Mononuclear cell (primary cell): ENCODE measurements around the gene OR51I1. TPM values are rescaled to one million over a fixed set of nuclear protein-coding genes. Genes with fewer than 3 reads are reported as not detected.

Source experiments
- H3K27me3 ChIP-seq: 2 replicates; pipeline ENCODE4 v1.6.0; 2011; ENCODE audit warnings: low read length, control low read depth; ENCODE audit not compliant: insufficient read depth
- H3K4me1 ChIP-seq: 2 replicates; pipeline ENCODE4 v1.5.1; 2011; ENCODE audit warnings: mild to moderate bottlenecking, low read length, control low read depth; ENCODE audit not compliant: insufficient read depth
- H3K4me3 ChIP-seq: 2 replicates; pipeline ENCODE4 v1.5.1; 2011; ENCODE audit warnings: mild to moderate bottlenecking, low read length, moderate library complexity
- H3K9me3 ChIP-seq: 2 replicates; pipeline ENCODE4 v1.5.1; 2011; ENCODE audit warnings: low read depth, mild to moderate bottlenecking, control low read depth, low read length
- total RNA-seq: library from RNA; depleted of rRNA; stranded (reverse); fragments of >200 nt; gene quantifications from one replicate; pipeline ENCODE4 v1.2.3, GENCODE V29; 2012

Gene OR51I1, protein sequence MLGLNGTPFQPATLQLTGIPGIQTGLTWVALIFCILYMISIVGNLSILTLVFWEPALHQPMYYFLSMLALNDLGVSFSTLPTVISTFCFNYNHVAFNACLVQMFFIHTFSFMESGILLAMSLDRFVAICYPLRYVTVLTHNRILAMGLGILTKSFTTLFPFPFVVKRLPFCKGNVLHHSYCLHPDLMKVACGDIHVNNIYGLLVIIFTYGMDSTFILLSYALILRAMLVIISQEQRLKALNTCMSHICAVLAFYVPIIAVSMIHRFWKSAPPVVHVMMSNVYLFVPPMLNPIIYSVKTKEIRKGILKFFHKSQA
- not detected for total RNA-seq

DNA sequence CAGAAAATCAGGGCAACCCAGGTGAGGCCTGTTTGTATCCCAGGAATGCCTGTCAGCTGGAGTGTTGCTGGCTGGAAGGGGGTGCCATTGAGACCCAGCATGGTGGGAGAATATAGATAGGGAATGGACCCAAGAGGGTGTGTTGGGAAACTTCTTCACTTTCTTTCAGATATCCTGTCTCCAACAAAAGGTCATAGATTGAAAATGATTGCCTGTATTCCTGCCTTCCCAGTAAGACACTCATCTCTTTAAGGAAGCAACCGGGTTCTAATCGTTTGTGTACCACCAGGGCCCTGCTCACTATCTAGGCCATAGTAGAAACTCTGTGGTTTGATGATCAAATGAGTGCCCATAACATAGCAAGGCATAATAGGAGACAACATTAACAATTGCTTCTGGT is at the start of gene OR51I1:
TSS of gene OR51I1 (minus strand) at position 101 of the 400 bp plus-strand sequence. CDS start at position 101, 0 bp downstream.
- Histone ChIP-seq H3K27me3 (peaks cover 3% of the 10 kb centered on the region), H3K9me3 (no peaks in the 10 kb centered on the region), H3K4me3 (no peak within 1 kb of the TSS), H3K4me1 (no peaks in the 10 kb centered on the region)

GRCh38 chr11:5489576-5490357 is 48.5 kb upstream of the OR51I1 start:
- Histone ChIP-seq H3K4me1 (no peaks in the 10 kb centered on the region), H3K4me3 (no peak overlapping the region), H3K27me3 (no peaks in the 10 kb centered on the region), H3K9me3 (no peaks in the 10 kb centered on the region)

GRCh38 chr11:5488798-5489399 is 47.6 kb upstream of the OR51I1 start:
- Histone ChIP-seq H3K9me3 (no peaks in the 10 kb centered on the region), H3K27me3 (no peaks in the 10 kb centered on the region), H3K4me3 (no peak overlapping the region), H3K4me1 (no peaks in the 10 kb centered on the region)

DNA sequence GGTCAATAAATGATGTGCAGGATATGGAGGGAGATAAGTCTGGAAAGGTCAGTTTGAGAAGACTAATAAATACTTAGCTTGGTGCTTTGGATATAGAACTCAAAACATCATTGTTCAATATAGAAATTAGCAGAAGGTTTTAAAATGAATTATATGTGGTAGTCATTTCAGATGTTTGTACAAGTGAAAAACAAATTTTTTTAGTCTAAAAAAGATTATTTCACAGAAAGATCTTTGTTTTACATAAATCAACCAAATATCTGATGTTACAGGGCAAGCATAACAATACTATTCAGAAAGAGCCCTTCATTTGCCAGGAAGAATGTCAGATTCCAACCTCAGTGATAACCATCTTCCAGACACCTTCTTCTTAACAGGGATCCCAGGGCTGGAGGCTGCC is 47.1 kb upstream of the OR51I1 start, which contains the start of gene OR52D1:
TSS of gene OR52D1 (plus strand) at position 301 of the 400 bp plus-strand sequence. CDS start at position 323, 22 bp downstream.
- Histone ChIP-seq H3K4me1 (no peaks in the 10 kb centered on the region), H3K27me3 (no peaks in the 10 kb centered on the region), H3K4me3 (no peak within 1 kb of the TSS), H3K9me3 (no peaks in the 10 kb centered on the region)

GRCh38 chr11:5486421-5486820 is 45.1 kb upstream of the OR51I1 start:
- no peaks in the 10 kb centered on the region for H3K27me3 ChIP-seq
- H3K4me3 ChIP-seq: no peak overlapping the region
- no peaks in the 10 kb centered on the region for H3K9me3 ChIP-seq
- H3K4me1 ChIP-seq: no peaks in the 10 kb centered on the region

DNA sequence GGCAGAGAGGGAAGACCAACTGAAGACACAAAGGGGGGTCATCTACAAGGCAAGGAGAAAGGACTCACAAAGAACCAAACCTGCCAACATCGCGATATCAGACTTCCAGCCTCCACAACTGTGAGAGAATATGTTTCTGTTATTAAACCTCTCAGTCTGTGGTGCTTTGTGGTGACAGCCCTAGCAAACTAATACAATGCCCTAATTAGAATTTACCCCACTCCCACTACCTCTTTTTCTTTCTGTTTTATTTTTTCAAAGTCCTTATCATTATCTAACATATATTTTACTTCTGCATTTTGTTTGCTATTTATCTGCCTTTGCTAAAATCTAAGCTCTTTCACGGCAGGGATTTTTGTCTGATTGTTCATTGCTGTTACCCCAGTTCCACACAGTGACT is 44.7 kb upstream of the OR51I1 start:
- Histone ChIP-seq H3K4me1 (no peaks in the 10 kb centered on the region), H3K27me3 (no peaks in the 10 kb centered on the region), H3K4me3 (no peak overlapping the region), H3K9me3 (no peaks in the 10 kb centered on the region)

GRCh38 chr11:5476186-5476819 is 35.0 kb upstream of the OR51I1 start:
- no peak overlapping the region for H3K4me3 ChIP-seq
- no peaks in the 10 kb centered on the region for H3K9me3 ChIP-seq

GRCh38 chr11:5473921-5474320 is 32.6 kb upstream of the OR51I1 start:
- H3K4me1 ChIP-seq: no peaks in the 10 kb centered on the region
- no peaks in the 10 kb centered on the region for H3K27me3 ChIP-seq
- no peak overlapping the region for H3K4me3 ChIP-seq
- H3K9me3 ChIP-seq: no peaks in the 10 kb centered on the region

More at GRCh38 chr11:5476186-5476819, 35.0 kb upstream of the OR51I1 start:
- no peaks in the 10 kb centered on the region for H3K4me1 ChIP-seq
- no peaks in the 10 kb centered on the region for H3K27me3 ChIP-seq

GRCh38 chr11:5467527-5467926 is 26.2 kb upstream of the OR51I1 start:
- no peaks in the 10 kb centered on the region for H3K4me1 ChIP-seq
- no peak overlapping the region for H3K4me3 ChIP-seq
- H3K27me3 ChIP-seq: no peaks in the 10 kb centered on the region
- no peaks in the 10 kb centered on the region for H3K9me3 ChIP-seq

DNA sequence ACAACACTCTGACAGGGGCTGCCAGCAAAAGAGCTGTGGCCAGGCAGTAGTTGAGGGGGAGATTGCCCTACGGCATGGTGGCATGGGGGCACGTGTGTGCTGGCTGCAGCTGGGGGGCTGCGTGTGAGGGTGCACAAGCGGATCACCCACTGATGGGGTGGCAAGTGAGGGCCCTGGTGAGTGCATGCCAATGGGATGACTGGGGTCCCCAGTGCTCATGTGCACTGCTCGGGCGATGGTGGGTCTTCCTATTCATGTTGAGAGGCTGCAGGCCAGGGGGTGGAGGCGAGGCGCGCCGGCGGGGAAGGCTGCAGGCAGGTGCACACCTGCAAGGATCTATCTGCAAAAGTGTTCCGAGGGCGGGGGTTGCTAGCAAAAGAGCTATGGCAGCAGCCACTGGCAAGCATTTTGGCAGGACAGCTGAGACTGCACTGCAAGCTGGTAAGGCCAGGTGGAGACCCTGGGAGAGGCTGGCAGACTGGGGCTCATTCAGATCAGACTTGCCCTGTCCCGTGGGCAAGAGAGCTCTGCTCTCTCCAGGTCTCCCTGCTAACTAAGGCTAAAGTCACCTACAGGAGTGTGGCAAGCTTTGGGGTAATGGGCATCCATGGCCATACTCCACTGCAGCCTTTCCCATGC is 19.8 kb upstream of the OR51I1 start:
- Histone ChIP-seq H3K27me3 (no peaks in the 10 kb centered on the region), H3K4me1 (no peaks in the 10 kb centered on the region), H3K9me3 (no peaks in the 10 kb centered on the region), H3K4me3 (no peak overlapping the region)

- Histone ChIP-seq H3K4me3 (no peak overlapping the region), H3K27me3 (peaks cover under 1% of the 10 kb centered on the region), H3K4me1 (no peaks in the 10 kb centered on the region), H3K9me3 (no peaks in the 10 kb centered on the region)
Observed at GRCh38 chr11:5449432-5449831, 8.1 kb upstream of the OR51I1 start.

DNA sequence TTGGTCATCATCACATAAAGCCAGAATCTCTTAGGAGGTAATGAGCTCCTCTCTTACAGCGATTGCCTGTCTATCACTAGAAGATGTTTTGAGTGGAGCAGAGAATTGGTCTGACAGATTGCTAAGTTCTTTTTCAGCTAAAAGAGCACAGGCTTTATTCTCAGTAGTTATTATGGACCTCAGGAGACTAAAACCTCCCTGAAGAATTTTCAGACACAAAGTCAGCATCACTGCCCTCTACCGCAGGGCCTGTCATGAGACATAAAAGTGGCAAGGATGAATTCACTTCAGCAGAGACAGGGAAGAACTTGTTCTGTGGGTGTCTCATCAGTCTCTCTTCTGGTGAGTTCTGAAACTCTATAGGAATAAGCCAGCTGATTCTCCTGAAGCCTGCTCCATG is 7.7 kb upstream of the OR51I1 start, which contains the start of gene OR51I2:
TSS of gene OR51I2 (plus strand) at position 301 of the 400 bp plus-strand sequence. CDS start 4,166 bp downstream, outside the sequence.
- H3K4me1 ChIP-seq: no peaks in the 10 kb centered on the region
- H3K27me3 ChIP-seq: peaks cover 3% of the 10 kb centered on the region
- H3K9me3 ChIP-seq: no peaks in the 10 kb centered on the region
- H3K4me3 ChIP-seq: no peak within 1 kb of the TSS

- Histone ChIP-seq H3K27me3 (peaks cover 3% of the 10 kb centered on the region), H3K4me1 (no peaks in the 10 kb centered on the region), H3K9me3 (no peaks in the 10 kb centered on the region), H3K4me3 (no peak overlapping the region)
Observed at GRCh38 chr11:5443835-5444393, 2.6 kb upstream of the OR51I1 start.

- Histone ChIP-seq H3K27me3 (no peaks in the 10 kb centered on the region), H3K9me3 (no peaks in the 10 kb centered on the region), H3K4me3 (no peak overlapping the region), H3K4me1 (no peaks in the 10 kb centered on the region)
Observed at GRCh38 chr11:5423131-5423530, 18.2 kb downstream of the OR51I1 start.
